Left lobe of liver (tissue), 2 donors: ENCODE data around the gene MUC5B. TPM values are rescaled to one million over a fixed set of nuclear protein-coding genes. Genes with fewer than 3 reads are reported as not detected.

Experiments used
- ATAC-seq: fragments of 200-7000 bp; cut with Tn5 transposase; one replicate; pipeline ENCODE4 v1.9.1; 2020; ENCODE audit warnings: mild to moderate bottlenecking, moderate library complexity
- DNase-seq: peaks from one replicate; pipeline ENCODE4 v3.0.0-alpha.2; 2020; ENCODE audit warnings: low spot score
- total RNA-seq: library from RNA; stranded (reverse); gene quantifications from one replicate; pipeline ENCODE4 v1.2.1, GENCODE V29; 2021
- donor health status: DM: no; HTN: no; CAD: no; lungs with moderate emphysema.
- donor health status: DM: no; HTN: yes; CAD: no.

MUC5B gene
- total RNA-seq, 1 donor from 2014 or later, result 4.1 TPM

GRCh38 chr11:1293619-1294015 lies 70.8 kb downstream of the MUC5B start:
- peak; percentile 70 for DNase-seq
- ATAC-seq, result peak; percentile 59

- ATAC-seq, result no peak
- peak; percentile 44 for DNase-seq
These were observed 72.2 kb downstream of the MUC5B start for GRCh38 chr11:1295086-1295485.

GRCh38 chr11:1295591-1295990 lies 72.7 kb downstream of the MUC5B start:
- ATAC-seq, result no peak

GRCh38 chr11:1296287-1296686 lies 73.4 kb downstream of the MUC5B start:
- ATAC-seq (no peak), DNase-seq (peak; percentile 45)

More at GRCh38 chr11:1295591-1295990, 72.7 kb downstream of the MUC5B start:
- DNase-seq, result no peak

DNA sequence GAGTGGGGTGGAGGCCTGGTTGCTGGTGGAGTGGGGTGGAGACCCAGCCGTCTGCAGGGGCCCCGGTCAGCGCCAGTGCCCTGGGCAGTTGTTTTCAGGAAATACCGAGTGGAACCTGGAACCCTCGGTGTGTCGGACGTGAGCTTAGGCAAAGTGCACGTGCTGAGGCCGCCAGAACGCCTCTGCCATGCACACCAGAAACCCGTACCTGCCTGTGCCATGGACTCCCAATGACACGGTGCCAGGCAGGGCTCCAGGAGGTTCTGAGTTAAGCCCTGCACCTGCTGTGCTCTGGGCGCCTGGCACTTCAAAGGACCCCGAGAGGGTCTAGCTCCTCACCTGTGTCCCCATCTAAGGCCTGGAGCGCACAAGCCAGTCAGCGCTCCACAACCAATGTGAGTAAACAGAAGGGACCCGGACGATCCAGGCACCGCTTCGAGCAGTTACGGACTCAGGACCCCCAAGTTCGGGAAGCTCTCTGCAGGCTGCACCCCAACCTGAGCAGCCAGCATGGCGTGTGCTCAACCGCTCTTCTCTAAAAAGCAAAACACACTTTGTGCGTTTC lies 74.2 kb downstream of the MUC5B start:
- DNase-seq, result peak; percentile 65
- ATAC-seq, result peak; percentile 5

DNA sequence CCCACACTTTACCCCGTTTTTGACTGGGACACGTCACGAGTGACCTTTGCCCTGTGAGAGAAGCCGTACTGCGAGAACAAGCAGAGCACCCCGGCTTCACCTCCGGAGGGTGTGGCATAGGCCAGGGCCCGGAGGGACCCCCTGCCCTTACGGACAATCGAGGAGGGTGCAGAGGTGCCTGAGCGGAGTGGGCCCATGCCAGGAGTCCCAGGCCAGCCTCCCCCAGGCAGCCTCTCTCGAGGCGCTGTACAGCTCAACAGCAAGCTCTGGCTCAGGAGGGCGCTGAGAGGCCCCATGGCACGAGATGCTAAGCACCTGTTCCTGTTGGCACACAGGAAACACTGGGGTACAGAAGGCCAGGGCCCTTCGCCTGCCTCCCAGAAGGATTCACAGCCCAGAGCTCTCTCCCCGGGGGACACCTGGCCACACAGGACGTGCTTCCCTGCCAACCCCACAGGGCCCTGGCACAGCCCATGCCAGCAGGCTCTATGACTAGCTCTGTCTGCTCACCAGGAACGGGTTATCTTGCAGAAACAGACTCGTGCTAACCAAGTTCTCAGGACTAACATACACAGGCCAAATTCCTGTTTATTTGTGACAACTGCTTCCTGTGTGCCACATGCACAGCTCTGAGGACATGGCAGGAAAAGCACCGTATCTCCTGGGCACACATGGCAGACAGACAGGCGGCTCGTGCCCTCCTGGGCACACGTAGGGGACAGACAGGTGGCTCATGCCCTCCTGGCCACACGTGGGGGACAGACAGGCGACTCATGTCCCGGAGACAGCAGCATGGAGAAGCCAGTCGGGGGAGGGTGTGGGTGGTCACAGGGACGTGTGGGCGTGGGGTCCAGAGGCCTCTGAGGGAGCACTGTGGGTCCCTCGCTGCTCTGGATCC lies 75.0 kb downstream of the MUC5B start:
- DNase-seq (peak; percentile 84), ATAC-seq (peak; percentile 55)

DNA sequence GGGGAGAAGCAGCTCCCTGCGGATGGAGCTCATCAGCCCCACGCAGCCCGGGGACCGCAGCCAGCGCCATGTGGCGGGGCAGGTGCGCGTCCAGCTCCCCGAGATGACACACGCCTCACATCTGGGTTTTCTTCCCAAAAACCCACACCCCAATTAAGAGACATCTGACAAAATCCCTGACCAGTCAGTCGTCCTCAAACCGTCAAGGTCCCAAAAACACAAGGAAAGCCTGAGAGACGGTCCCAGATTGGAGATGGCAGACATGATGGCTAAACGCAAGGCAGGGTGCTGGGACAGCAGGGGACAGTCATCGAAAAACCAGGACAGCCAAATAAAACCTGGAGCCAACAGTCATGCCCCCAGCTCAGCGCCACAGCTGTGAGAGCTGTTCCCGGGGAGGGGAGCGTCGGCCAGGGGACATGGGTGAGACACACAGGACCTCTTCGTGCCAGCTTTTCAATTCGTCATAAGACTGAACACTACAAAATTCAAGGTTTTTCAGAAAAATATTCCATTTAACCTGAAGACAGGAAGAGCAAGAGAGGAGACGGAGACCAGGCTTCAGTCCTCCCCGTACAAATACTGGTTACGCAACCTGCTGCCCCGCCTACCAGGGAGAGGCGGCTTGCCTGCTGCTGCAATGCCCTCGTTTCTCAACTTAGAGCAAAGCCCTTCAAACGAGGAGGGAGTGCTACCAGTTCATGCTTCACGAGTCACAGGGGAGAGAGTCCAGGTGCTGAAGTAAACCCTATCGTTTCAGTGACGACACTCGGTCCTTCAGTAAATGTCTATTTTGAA lies 76.0 kb downstream of the MUC5B start:
- DNase-seq, result peak; percentile 96
- peak; percentile 40 for ATAC-seq

GRCh38 chr11:1299621-1300020 lies 76.8 kb downstream of the MUC5B start:
- peak; percentile 69 for DNase-seq
- ATAC-seq, result no peak

GRCh38 chr11:1300121-1300520 lies 77.3 kb downstream of the MUC5B start:
- no peak for ATAC-seq
- DNase-seq, result no peak

GRCh38 chr11:1300569-1301187 lies 77.8 kb downstream of the MUC5B start:
- ATAC-seq (no peak), DNase-seq (peak; percentile 42)

DNA sequence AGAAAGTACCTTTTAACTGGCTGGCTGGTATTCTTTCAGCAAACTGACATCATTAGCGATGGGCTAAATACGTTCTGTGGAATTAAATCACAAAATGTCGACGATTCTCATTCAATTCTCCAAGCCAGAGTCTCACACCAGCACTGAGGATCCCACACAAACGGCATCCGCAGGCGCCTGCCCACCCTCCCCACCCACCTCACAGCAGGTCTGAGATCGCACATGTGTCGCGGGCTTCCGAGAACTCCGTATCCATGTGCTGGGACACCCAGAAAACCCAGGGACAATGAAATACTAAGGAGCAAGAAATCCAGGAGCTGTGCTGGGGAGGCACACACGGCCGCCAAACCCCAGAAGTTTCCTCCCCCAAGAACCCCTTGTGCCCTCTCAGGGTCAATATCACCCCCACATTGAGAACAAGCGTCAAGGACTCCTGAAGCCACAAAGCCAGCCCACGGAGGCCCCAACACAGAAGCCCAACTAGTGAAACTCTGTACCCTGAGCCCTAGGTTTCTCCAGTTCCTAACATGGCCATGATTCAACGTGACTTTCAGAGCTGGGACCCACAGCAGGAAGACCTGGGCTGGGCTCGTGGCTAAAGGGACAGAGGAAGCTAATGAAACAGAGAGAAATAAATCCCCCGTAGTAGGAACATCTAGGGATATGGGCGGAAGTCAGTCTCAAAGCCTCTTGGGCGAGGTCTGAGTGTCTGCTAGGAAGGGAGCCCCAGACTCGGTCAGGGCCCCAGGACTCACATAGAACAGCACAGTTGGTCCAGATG lies 78.5 kb downstream of the MUC5B start:
- no peak for ATAC-seq
- no peak for DNase-seq

GRCh38 chr11:1302041-1302460 lies 79.2 kb downstream of the MUC5B start:
- DNase-seq, result peak; percentile 55

GRCh38 chr11:1302461-1303125 lies 79.7 kb downstream of the MUC5B start:
- DNase-seq, result peak; percentile 89

More at GRCh38 chr11:1302041-1302460, 79.2 kb downstream of the MUC5B start:
- ATAC-seq, result no peak

GRCh38 chr11:1303126-1303821 lies 80.4 kb downstream of the MUC5B start:
- peak; percentile 76 for DNase-seq
- ATAC-seq, result peak; percentile 42

More at GRCh38 chr11:1302461-1303125, 79.7 kb downstream of the MUC5B start:
- peak; percentile 43 for ATAC-seq

DNA sequence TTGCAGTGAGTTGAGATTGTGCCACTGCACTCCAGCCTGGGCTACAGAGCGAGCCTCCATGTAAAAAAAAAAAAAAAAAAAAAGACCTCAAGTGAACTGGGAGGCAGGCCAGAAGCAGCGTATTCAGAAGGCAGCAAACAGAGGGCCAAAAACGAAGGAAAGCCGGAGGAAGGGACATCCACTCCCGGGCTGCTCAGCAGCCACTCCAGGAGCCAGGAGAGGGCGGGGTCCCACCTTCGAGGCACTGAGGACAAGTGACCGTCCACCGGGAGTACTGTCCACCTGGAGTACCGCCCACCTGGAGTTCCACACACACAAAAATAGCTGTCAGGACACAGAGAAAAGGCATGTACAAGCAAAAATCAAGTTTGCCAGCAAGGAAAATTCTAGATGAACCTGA lies 81.1 kb downstream of the MUC5B start:
- peak; percentile 69 for DNase-seq
- ATAC-seq, result peak; percentile 5

DNA sequence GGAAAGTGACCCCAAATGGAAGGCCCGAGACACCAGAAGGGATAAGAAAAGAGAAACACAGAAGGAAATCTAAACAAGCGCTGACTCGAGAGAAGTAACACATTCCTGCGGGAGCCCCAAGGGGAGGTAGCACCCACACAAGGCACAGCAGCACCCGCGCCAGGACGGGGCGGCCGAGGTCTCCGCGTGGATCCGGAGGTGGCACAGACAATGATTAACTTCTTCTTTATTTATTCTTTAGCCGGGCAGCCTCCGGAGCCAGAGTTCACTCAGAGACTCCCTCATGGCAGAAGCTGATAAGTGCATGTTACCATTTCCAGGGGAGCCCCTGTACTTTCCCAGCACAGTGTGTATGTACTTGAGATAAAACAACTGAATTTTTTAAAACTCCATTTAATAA lies 81.5 kb downstream of the MUC5B start:
- peak; percentile 90 for DNase-seq
- ATAC-seq, result peak; percentile 51

- peak; percentile 49 for DNase-seq
- ATAC-seq, result no peak
These were observed 82.2 kb downstream of the MUC5B start for GRCh38 chr11:1305063-1305495.

GRCh38 chr11:1305501-1306056 lies 82.7 kb downstream of the MUC5B start:
- peak; percentile 65 for DNase-seq
- ATAC-seq, result peak; percentile 3
